Thyroid gland (tissue), 4 donors: ENCODE measurements around the gene LMBR1. TPM values are rescaled to one million over a fixed set of nuclear protein-coding genes. Genes with fewer than 3 reads are reported as not detected.

Source experiments
- DNase-seq, 2 donors: peaks; one replicate each; pipeline ENCODE4 v3.0.0-alpha.2; 2019
- H3K27ac ChIP-seq, 3 donors: fragments of 200-600 bp; sonication (generic); 1 replicate in 2 of 3; 2 replicates in 1 of 3; pipeline ENCODE4 v1.5.1; 2016 to 2019; ENCODE audit warnings: mild to moderate bottlenecking in 1 of 3, moderate library complexity in 1 of 3
- H3K27me3 ChIP-seq: fragments of 200-600 bp; sonication (generic); one replicate; pipeline ENCODE4 v1.5.1; 2019
- H3K36me3 ChIP-seq, 2 donors: fragments of 200-600 bp; sonication (generic); one replicate each; pipeline ENCODE4 v1.5.1; 2016 to 2019
- H3K4me1 ChIP-seq, 2 donors: fragments of 200-600 bp; sonication (generic); one replicate each; pipeline ENCODE4 v1.5.1; 2017 to 2019
- H3K4me3 ChIP-seq, 3 donors: fragments of 200-600 bp; sonication (generic); replicated peaks in 1 of 3; 1 replicate in 2 of 3; 2 replicates in 1 of 3; pipeline ENCODE4 v1.5.1; 2016; ENCODE audit warnings: mild to moderate bottlenecking in 1 of 3
- H3K9me3 ChIP-seq: fragments of 200-600 bp; sonication (generic); one replicate; pipeline ENCODE4 v1.5.1; 2017
- POLR2A ChIP-seq, 2 donors: fragments of 450-650 bp; IDR thresholded peaks; one replicate each; pipeline ENCODE4 v1.6.1; 2017; ENCODE audit warnings: antibody characterized with exemption in 2 of 2, mild to moderate bottlenecking in 2 of 2, moderate library complexity in 1 of 2
- WGBS, 2 donors: methylation state at CpG; one replicate each; pipeline ENCODE4 v1.1.5; 2017; 5-methylcytosine and 5-hydroxymethylcytosine counted together
- intact Hi-C: fragments of 100-400 bp; cut with DNase I; formaldehyde crosslinking; loops from one replicate; pipeline ENCODE4 v1.15.1; 2023
- total RNA-seq, 4 donors: library from RNA; depleted of rRNA; stranded (reverse); fragments of >200 nt; gene quantifications; one replicate each; pipeline ENCODE4 v1.2.3, GENCODE V29; 2016
- TF ChIP-seq, protein P1 (sequence below), 6 experiments: fragments of 200-600 bp in 3 of 6; fragments of 450-650 bp in 3 of 6; sonication (generic) in 3 of 6; IDR thresholded peaks; one replicate each; pipeline ENCODE4 v1.5.1; 2016 to 2019; ENCODE audit warnings: antibody characterized with exemption in 6 of 6, mild to moderate bottlenecking in 2 of 6, inconsistent platforms in 1 of 6, moderate library complexity in 1 of 6

LMBR1 gene
- total RNA-seq, 4 donors from 2014 or later: 73.9 to 205 (median 113) TPM

GRCh38 chr7:156773966-156774365 lies 119.0 kb downstream of the LMBR1 start:
- DNase-seq: no peak
- H3K4me3 ChIP-seq: no peak overlapping the region
- intact Hi-C loops: no loop called here
- H3K27me3 ChIP-seq: no peaks in the 10 kb centered on the region
- no peaks in the 10 kb centered on the region for H3K4me1 ChIP-seq
- H3K27ac ChIP-seq: no peak overlapping the region
- 90 to 100% methylated on average over 1 of the region's 1 CpG for WGBS, 2 donors
- no peaks in the 10 kb centered on the region for H3K9me3 ChIP-seq
- TF ChIP-seq POLR2A (IDR thresholded peaks at IDR 0.05): no peak
- no peaks in the 10 kb centered on the region for H3K36me3 ChIP-seq

GRCh38 chr7:156772725-156773124 lies 120.3 kb downstream of the LMBR1 start:
- 86 to 87% methylated on average over 5 of the region's 5 CpGs for WGBS, 2 donors
- intact Hi-C loops: no loop called here
- DNase-seq: no peak
- no peaks in the 10 kb centered on the region for H3K36me3 ChIP-seq
- H3K9me3 ChIP-seq: no peaks in the 10 kb centered on the region
- no peaks in the 10 kb centered on the region for H3K4me1 ChIP-seq
- no peak overlapping the region for H3K4me3 ChIP-seq
- H3K27me3 ChIP-seq: no peaks in the 10 kb centered on the region
- no peak for TF ChIP-seq POLR2A (IDR thresholded peaks at IDR 0.05)
- TF ChIP-seq, protein P1, sequence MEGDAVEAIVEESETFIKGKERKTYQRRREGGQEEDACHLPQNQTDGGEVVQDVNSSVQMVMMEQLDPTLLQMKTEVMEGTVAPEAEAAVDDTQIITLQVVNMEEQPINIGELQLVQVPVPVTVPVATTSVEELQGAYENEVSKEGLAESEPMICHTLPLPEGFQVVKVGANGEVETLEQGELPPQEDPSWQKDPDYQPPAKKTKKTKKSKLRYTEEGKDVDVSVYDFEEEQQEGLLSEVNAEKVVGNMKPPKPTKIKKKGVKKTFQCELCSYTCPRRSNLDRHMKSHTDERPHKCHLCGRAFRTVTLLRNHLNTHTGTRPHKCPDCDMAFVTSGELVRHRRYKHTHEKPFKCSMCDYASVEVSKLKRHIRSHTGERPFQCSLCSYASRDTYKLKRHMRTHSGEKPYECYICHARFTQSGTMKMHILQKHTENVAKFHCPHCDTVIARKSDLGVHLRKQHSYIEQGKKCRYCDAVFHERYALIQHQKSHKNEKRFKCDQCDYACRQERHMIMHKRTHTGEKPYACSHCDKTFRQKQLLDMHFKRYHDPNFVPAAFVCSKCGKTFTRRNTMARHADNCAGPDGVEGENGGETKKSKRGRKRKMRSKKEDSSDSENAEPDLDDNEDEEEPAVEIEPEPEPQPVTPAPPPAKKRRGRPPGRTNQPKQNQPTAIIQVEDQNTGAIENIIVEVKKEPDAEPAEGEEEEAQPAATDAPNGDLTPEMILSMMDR (IDR thresholded peaks at IDR 0.05): no peak
- no peak overlapping the region for H3K27ac ChIP-seq

DNA sequence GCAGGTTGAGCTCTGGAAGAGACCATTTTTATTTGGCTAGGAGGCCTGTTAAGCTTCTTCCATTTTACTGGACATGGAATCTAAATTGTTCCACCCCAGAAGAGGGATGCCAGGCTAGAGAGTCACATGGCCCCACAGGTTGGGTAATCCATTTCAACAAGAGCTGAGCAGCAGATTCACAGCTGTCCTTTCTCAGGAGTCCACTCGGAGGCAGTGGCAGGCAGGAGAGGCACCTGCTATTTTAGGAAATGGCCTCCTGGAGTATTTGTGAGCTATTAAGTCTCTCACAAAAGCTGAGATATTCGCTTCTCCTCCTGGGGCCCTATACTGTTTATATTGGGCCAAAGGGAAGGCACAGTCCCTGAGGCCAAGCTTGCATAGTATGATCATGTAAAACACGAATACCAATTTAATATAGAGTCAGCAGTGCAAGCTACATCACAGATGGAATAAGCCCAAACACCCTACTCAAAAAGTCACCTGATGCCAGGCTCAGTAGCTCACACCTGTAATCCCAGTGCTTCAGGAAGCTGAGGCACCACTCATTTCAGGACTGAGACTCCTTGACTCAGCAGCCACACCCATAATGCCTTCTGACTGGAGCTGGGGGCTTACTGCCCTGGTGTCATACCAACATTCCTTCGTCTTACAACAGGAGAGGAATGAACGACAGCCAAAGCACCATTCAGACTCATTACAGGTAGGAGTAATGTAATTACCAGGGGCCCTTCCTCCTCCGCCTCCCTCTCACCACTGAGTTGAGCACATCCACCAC lies 124.1 kb downstream of the LMBR1 start:
- intact Hi-C loops: no loop called here
- 86 to 88% methylated on average over 6 of the region's 6 CpGs for WGBS, 2 donors
- Histone ChIP-seq H3K36me3 (no peaks in the 10 kb centered on the region), H3K27ac (no peak overlapping the region), H3K4me1 (no peaks in the 10 kb centered on the region), H3K4me3 (no peak overlapping the region), H3K27me3 (no peaks in the 10 kb centered on the region), H3K9me3 (no peaks in the 10 kb centered on the region)
- no peak for TF ChIP-seq POLR2A (IDR thresholded peaks at IDR 0.05)
- no peak for DNase-seq

DNA sequence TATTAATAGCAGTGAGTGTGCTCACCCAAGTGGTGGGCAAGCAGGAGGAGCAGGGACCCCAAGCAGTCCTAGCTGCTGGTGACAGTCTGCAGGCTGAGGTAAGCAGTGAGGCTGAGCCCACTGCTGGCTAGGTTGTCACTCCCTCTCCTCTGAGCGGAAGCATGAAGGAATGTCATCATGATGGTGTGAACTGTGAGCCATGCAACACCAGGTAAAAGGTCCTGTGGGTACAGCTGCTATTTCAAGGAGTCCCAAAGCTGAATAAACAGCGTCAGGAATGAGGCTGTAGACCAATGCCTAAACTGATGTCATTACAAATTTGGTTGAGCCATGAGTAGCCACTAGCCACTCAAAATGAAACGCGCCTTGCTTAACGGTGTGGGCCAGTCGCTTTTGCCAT lies 126.3 kb downstream of the LMBR1 start:
- Histone ChIP-seq H3K4me3 (no peak overlapping the region), H3K9me3 (no peaks in the 10 kb centered on the region), H3K27me3 (no peaks in the 10 kb centered on the region), H3K4me1 (no peaks in the 10 kb centered on the region), H3K27ac (no peak overlapping the region), H3K36me3 (no peaks in the 10 kb centered on the region)
- no peak for DNase-seq
- intact Hi-C loops: no loop called here
- WGBS, 2 donors: 92 to 96% methylated on average over 5 to 6 of the region's 6 CpGs
- no peak for TF ChIP-seq POLR2A (IDR thresholded peaks at IDR 0.05)
- TF ChIP-seq, protein P1 (IDR thresholded peaks at IDR 0.05): no peak

GRCh38 chr7:156765901-156766656 lies 126.9 kb downstream of the LMBR1 start:
- no peak for DNase-seq
- TF ChIP-seq, protein P1 (IDR thresholded peaks at IDR 0.05): no peak
- no peak for TF ChIP-seq POLR2A (IDR thresholded peaks at IDR 0.05)
- no peak overlapping the region for H3K27ac ChIP-seq
- no peaks in the 10 kb centered on the region for H3K27me3 ChIP-seq
- H3K4me1 ChIP-seq: no peaks in the 10 kb centered on the region
- H3K9me3 ChIP-seq: no peaks in the 10 kb centered on the region
- 89 to 90% methylated on average over 6 to 7 of the region's 7 CpGs for WGBS, 2 donors
- intact Hi-C loops: no loop called here
- no peak overlapping the region for H3K4me3 ChIP-seq
- H3K36me3 ChIP-seq: no peaks in the 10 kb centered on the region

GRCh38 chr7:156764766-156765165 lies 128.2 kb downstream of the LMBR1 start:
- intact Hi-C loops: loop anchor here (5.0 kb wide), 1 partner anchor 967 kb away; no protein-coding TSS in a partner anchor

More at GRCh38 chr7:156764766-156765165, 128.2 kb downstream of the LMBR1 start:
- TF ChIP-seq POLR2A (IDR thresholded peaks at IDR 0.05): no peak
- TF ChIP-seq, protein P1 (IDR thresholded peaks at IDR 0.05): no peak
- H3K27ac ChIP-seq: no peak overlapping the region
- H3K4me1 ChIP-seq: no peaks in the 10 kb centered on the region
- no peaks in the 10 kb centered on the region for H3K27me3 ChIP-seq
- H3K4me3 ChIP-seq: no peak overlapping the region
- DNase-seq: no peak
- WGBS, 2 donors: 91 to 96% methylated on average over 3 of the region's 3 CpGs
- H3K9me3 ChIP-seq: no peaks in the 10 kb centered on the region
- no peaks in the 10 kb centered on the region for H3K36me3 ChIP-seq
